ENCODE results near the gene FRMPD4.

The FRMPD4 gene

GRCh38 chrX:12372111-12372510 lies 233.8 kb downstream of the FRMPD4 start:
- DNase-seq = peak; percentile 80

DNA sequence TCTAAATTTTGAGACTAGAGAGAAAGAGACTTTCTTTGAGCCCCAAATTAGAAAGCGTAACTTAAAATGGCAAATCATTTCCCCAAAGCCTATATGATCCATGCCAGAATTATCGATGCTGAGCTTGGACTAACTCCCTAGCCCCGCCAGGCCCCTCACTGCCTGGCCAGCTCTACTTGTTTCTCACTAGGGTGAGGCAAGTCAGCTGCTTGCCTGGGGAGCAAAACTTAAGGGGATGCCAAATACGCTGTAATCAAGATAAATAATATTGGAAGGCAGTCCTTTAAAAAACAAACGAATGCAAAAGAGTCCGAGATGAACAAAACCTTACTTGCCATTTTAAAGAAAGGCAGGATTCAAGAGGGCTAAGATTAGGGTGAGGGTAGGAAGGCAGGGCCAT lies 236.0 kb downstream of the FRMPD4 start:
- no peak for DNase-seq

- DNase-seq = no peak
These were observed 240.0 kb downstream of the FRMPD4 start for GRCh38 chrX:12378253-12378652.

- DNase-seq = peak; percentile 18
These were observed 240.4 kb downstream of the FRMPD4 start for GRCh38 chrX:12378706-12379105.

- peak; percentile 39 for DNase-seq
These were observed 241.4 kb downstream of the FRMPD4 start for GRCh38 chrX:12379671-12380070.

GRCh38 chrX:12383196-12383595 lies 244.9 kb downstream of the FRMPD4 start:
- DNase-seq = no peak

DNA sequence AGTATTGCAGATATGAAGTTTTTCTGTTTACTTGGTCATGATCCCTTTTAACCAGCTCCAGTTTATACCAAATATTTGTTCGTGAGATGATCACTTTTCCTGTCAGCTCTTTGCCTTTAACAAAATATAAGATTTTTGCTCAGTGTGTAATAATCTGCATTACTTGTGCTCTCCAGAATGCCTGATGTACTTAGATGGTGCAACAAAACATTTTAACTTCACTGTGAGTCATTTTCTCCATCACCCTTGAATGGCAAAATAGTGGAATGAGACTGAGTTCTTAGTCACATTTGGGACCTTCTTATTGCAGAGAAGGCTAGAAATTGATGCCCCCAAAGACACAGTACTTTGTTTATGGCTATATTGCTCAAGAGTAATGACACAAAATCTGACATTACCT lies 252.0 kb downstream of the FRMPD4 start:
- DNase-seq = peak; percentile 73

GRCh38 chrX:12396584-12396983 lies 258.3 kb downstream of the FRMPD4 start:
- no peak for DNase-seq

- no peak for DNase-seq
These were observed 261.9 kb downstream of the FRMPD4 start for GRCh38 chrX:12400218-12400617.

- DNase-seq = no peak
These were observed 263.0 kb downstream of the FRMPD4 start for GRCh38 chrX:12401252-12401651.

DNA sequence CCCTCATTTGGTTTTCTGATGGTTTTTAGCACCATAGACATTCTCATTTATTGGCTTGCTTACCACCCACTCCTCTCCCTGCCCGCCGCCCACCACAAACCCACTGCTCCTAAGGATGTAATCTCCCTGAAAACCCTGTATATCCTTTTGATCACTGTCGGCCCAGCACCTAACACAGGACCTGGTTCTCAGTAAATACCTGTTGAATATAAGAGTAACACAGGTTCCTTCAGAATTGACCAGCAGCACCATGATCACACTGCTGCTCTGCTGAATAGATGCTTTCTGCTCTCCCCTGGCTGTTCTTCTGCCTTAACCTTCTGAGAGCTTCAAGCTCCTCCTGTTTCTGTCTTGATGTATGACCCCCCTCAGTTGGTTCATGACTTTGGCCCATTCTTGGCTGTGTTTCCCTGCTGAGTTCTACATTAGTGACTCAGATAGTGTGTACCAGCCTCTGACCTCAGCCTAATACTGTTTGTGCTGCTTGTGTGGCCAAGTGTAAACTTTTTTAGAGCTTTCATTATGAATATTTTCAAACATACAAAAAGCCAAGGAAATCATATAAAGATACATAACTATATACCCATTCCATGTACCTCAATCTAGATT lies 265.3 kb downstream of the FRMPD4 start:
- peak; percentile 8 for DNase-seq

GRCh38 chrX:12405306-12405705 lies 267.0 kb downstream of the FRMPD4 start:
- DNase-seq = peak; percentile 15

DNA sequence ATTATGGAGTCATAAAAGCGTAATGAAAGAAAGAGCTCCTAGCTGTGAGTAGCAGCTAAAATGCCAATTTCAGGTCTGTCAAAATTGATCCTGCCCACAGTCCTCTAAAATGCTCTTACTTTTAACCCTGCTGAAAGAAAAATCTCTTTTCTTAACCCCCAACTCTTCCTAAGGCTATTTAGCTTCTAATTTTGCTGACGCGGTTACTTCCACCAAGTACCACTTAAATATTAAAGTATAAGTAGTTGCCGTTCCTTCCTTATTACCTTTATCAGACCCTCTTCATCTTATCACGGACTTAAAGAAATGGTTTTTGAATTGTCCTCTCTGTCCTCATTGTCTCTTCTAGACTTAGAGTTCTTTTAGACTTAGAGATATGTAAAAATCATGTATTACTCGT lies 272.2 kb downstream of the FRMPD4 start:
- no peak for DNase-seq

GRCh38 chrX:12411831-12412230 lies 273.6 kb downstream of the FRMPD4 start:
- peak; percentile 34 for DNase-seq

DNA sequence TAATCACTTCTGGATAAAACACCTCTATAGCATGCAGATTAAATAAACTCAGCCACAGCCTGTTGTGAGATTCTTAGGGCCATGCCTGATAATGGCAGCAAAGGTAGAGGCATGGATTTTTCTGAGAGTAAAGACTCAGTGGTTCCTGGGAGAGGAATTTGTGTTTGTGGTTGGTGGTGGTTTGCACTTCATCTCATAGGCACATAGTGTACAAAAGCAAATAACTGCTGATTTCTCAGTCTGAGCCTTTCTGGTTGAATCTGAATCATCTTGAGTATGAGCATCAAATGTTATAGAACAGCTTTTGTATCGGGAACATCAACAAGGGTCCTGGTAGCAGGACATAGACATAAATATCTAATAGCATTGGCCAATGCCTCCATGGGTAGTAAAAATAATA lies 274.3 kb downstream of the FRMPD4 start:
- DNase-seq = peak; percentile 9

GRCh38 chrX:12419591-12419990 lies 281.3 kb downstream of the FRMPD4 start:
- no peak for DNase-seq

GRCh38 chrX:12421918-12422317 lies 283.6 kb downstream of the FRMPD4 start:
- DNase-seq = peak; percentile 54

DNA sequence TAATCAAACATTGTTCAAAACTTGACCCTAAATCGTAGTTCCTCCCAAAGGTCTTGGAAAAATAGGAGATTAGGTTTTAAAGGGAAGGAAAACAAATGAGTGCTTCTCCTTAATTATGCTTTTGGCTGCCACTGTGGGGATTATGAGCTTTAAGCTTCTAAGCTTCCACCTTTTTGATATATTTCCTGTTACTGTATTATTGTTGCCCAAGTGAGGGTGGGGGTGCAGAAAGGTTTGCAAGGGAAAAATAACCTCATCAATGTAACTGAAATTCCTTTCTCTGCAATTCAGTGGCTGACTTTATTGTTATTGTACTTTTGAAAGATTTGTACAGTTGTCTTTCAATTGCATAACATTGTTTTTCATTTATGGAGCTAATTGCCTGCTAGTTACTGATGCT lies 285.1 kb downstream of the FRMPD4 start:
- DNase-seq = no peak

GRCh38 chrX:12425496-12425895 lies 287.2 kb downstream of the FRMPD4 start:
- DNase-seq = no peak

DNA sequence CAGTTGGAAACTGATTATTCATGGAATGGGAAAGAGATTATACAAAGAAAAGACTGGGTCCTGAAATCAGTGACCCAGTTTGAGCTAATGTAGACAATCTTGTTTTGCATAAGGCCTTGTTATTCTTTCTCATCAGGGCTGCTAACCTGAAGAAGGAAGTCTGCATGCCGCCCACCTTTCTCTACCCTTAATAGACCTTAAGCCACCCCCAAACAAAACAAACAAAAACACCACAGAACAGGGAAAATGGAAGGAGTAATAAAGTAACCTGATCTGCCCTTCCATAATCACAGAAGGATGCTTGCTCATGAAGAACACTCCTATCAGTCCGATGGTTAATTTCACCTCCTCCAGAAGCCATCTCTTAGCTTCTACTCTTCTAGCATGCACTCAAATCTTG lies 288.1 kb downstream of the FRMPD4 start:
- no peak for DNase-seq

DNA sequence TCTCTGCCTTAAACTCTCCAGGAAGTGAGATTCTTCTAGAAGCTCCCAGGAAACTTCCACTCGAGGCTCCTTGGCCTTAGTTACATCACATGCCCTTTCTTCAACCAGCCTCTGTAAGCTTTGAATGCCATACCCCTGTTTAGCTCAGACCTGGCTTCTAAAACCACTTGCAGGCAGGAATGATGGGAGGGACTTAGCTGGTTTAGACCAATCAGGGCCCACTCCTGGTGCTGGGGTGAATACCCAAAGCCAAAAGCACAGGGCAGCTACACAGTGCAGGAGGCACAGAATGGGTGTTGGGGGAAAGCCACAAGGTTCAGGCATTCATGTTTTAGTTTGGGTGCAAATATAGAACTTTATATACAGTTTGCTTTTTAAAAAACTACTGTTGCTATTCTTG lies 296.2 kb downstream of the FRMPD4 start:
- no peak for DNase-seq

DNA sequence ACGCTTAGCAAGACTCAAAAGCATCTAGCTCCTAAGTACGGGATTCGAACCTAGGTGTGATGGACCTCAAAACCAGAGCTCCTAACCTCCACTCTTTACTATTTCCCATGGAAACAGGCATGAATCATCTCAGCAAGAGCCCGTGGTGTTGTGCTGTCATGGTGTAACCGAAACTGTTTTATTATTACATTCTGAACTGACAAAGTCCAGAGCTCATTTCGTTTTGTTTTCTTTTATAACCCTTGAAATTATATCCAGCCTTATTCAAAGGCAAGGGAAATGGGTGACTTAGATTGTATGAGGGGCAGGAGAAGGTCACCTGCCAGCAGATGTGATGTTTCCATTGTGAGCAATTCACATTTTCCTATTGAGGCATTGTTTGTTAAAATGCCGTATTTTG lies 301.1 kb downstream of the FRMPD4 start:
- DNase-seq = no peak

GRCh38 chrX:12440246-12440645 lies 302.0 kb downstream of the FRMPD4 start:
- no peak for DNase-seq

DNA sequence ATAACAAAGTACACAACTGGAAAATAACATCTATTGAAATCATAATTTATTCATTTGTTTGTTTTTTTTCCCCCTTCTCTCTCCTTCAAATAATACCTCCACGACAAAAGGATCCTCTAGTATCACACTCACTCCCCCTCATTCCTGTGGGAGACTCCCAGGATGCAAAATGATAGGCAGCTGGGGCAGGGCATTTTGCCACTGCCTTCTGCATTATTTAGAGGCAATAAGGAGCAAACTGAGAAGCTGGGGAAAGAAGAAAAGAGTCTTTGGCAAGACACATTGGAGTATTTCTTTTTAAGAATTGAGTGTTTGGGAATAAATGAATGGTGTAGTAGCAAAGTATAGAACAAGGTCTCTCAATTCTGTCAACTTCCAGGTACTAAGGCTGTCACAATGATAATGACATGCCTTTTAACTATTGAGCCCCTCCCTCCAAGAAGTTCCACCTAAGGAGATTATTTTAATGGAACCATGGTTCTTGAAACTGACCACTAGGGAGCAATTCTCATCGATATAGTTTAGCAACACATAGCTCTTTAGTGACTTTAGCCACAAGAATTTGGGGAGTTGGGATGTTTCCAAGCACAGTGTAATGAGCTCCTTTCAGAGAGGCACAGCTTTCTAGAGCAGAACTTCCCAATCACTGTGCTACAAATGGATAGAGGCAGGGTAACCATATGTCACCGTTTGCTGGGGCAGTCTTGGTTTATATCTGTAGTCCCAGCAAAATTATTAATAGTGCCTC lies 303.3 kb downstream of the FRMPD4 start:
- peak; percentile 90 for DNase-seq

Data from fibroblast of skin of right biceps (primary cell).